Brain microvascular endothelial cell (primary cell): ENCODE data around the gene ALDH1B1.

Experiments used
- DNase-seq: peaks from one replicate; pipeline ENCODE4 v3.0.0-alpha.2; 2020
- H3K27ac ChIP-seq: fragments of 250-450 bp; sonication (Bioruptor Pico); 2 replicates; pipeline ENCODE4 v1.5.1; 2020; ENCODE audit warnings: mild to moderate bottlenecking, moderate library complexity
- H3K27me3 ChIP-seq: fragments of 250-450 bp; sonication (Bioruptor Pico); replicated peaks from 2 replicates; pipeline ENCODE4 v1.5.1; 2020; ENCODE audit warnings: mild to moderate bottlenecking
- H3K36me3 ChIP-seq: fragments of 250-450 bp; sonication (Bioruptor Pico); replicated peaks from 2 replicates; pipeline ENCODE4 v1.5.1; 2020; ENCODE audit warnings: mild to moderate bottlenecking
- H3K4me3 ChIP-seq: 2 replicates; pipeline ENCODE4 v1.5.1; 2011; ENCODE audit warnings: low read depth, mild to moderate bottlenecking, control low read depth, low read length, moderate library complexity
- CTCF ChIP-seq: IDR thresholded peaks from 2 replicates; pipeline ENCODE4 v1.5.1; 2011; ENCODE audit warnings: low read depth, mild to moderate bottlenecking, moderate library complexity, low read length, control low read depth, inconsistent platforms; ENCODE audit errors: missing control alignments
- in situ Hi-C: cut with HindIII; loops from 2 replicates; pipeline ENCODE4 v1.10.0; 2017; ENCODE audit warnings: low sequenced_read_pairs, low pct_ligation_motif_present

The ALDH1B1 gene

GRCh38 chr9:38380872-38381534 lies 11.5 kb upstream of the ALDH1B1 start:
- H3K27ac ChIP-seq = no peak overlapping the region
- H3K4me3 ChIP-seq = no peak overlapping the region
- H3K36me3 ChIP-seq = no peaks in the 10 kb centered on the region
- H3K27me3 ChIP-seq = no peaks in the 10 kb centered on the region
- no peak for TF ChIP-seq CTCF
- in situ Hi-C loops = no loop called here
- no peak for DNase-seq

GRCh38 chr9:38382141-38382540 lies 10.4 kb upstream of the ALDH1B1 start:
- Histone ChIP-seq H3K36me3 (no peaks in the 10 kb centered on the region), H3K27ac (no peak overlapping the region), H3K4me3 (no peak overlapping the region), H3K27me3 (no peaks in the 10 kb centered on the region)
- in situ Hi-C loops = no loop called here
- no peak for DNase-seq
- no peak for TF ChIP-seq CTCF

- H3K36me3 ChIP-seq = no peaks in the 10 kb centered on the region
- no peak overlapping the region for H3K27ac ChIP-seq
- no peak overlapping the region for H3K4me3 ChIP-seq
- TF ChIP-seq CTCF = no peak
- in situ Hi-C loops = no loop called here
- H3K27me3 ChIP-seq = no peaks in the 10 kb centered on the region
- no peak for DNase-seq
These were observed 7.3 kb upstream of the ALDH1B1 start for GRCh38 chr9:38384990-38385848.

- Histone ChIP-seq H3K4me3 (no peak overlapping the region), H3K27ac (no peak overlapping the region), H3K27me3 (no peaks in the 10 kb centered on the region), H3K36me3 (no peaks in the 10 kb centered on the region)
- DNase-seq = no peak
- TF ChIP-seq CTCF = no peak
- in situ Hi-C loops = no loop called here
These were observed 6.6 kb upstream of the ALDH1B1 start for GRCh38 chr9:38385896-38386295.

GRCh38 chr9:38386319-38386895 lies 6.1 kb upstream of the ALDH1B1 start:
- no peaks in the 10 kb centered on the region for H3K36me3 ChIP-seq
- H3K4me3 ChIP-seq = no peak overlapping the region
- no peaks in the 10 kb centered on the region for H3K27me3 ChIP-seq
- no peak for DNase-seq
- TF ChIP-seq CTCF = no peak
- H3K27ac ChIP-seq = no peak overlapping the region
- in situ Hi-C loops = no loop called here
